Subcutaneous abdominal adipose tissue (tissue), 5 donors: ENCODE results near the gene CACYBP.
A peak's percentile ranks its signal among the peaks of the same experiment; 100 is the strongest.

Source experiments
- H3K27ac ChIP-seq: one replicate; pipeline ENCODE4 v1.7.0; 2013; ENCODE audit warnings: low read depth, mild to moderate bottlenecking, inconsistent platforms, low read length, moderate library complexity
- H3K27me3 ChIP-seq, 5 donors: one replicate each; pipeline ENCODE4 v1.7.0; 2013; ENCODE audit warnings: low read length in 5 of 5, inconsistent platforms in 1 of 5; ENCODE audit not compliant: control insufficient read depth in 5 of 5, insufficient read depth in 4 of 5
- H3K36me3 ChIP-seq, 5 donors: one replicate each; pipeline ENCODE4 v1.7.0; 2013; ENCODE audit warnings: low read length in 5 of 5; ENCODE audit not compliant: control insufficient read depth in 5 of 5, insufficient read depth in 5 of 5
- H3K4me1 ChIP-seq, 5 donors: one replicate each; pipeline ENCODE4 v1.7.0; 2013; ENCODE audit warnings: low read length in 5 of 5, mild to moderate bottlenecking in 3 of 5, moderate library complexity in 1 of 5; ENCODE audit not compliant: control insufficient read depth in 5 of 5, insufficient read depth in 5 of 5
- H3K4me3 ChIP-seq, 5 donors: one replicate each; pipeline ENCODE4 v1.7.0; 2013; ENCODE audit warnings: low read length in 5 of 5, low read depth in 1 of 5
- H3K9ac ChIP-seq, 5 donors: one replicate each; pipeline ENCODE4 v1.7.0; 2013; ENCODE audit warnings: low read length in 5 of 5, mild to moderate bottlenecking in 4 of 5, moderate library complexity in 3 of 5
- H3K9me3 ChIP-seq, 5 donors: one replicate each; pipeline ENCODE4 v1.7.0; 2013; ENCODE audit warnings: low read length in 5 of 5; ENCODE audit not compliant: control insufficient read depth in 5 of 5
- donor health status: healthy.
- donor health status: healthy.
- donor health status: healthy.
- donor health status: healthy.
- donor health status: healthy.

Gene CACYBP

DNA sequence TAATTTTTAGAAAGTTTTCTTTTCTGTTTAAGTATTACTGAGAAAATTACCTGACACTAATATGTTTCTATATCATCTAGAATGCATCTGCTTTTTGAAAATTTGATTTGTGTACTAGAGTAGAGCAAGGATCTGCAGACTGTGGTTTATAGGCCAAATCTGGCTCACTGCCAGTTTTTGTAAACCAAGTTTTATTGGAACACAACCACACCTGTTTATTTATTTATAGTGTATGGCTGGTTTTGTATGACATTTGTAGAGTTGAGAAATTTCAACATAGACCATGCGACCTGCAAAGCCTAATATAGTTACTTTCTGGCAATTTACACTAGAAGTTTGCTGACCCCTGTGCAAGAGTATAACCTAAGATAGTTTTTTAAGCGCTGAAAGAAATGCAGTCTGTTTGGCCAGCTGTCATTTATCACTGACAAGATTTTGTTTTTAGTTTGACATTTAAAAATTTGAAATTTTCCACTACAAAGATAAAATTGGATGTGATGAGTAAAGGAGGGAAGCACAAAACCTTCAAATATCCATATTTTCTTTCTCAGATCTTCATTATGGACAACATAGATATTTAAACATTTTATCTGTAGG lies 36.1 kb upstream of the CACYBP start:
- H3K4me1 ChIP-seq = peaks cover 9 to 50% (median 45%) of the 10 kb centered on the region in 5 donors
- H3K36me3 ChIP-seq = no peaks in the 10 kb centered on the region
- no peaks in the 10 kb centered on the region for H3K27me3 ChIP-seq
- H3K9ac ChIP-seq = no peak overlapping the region
- no peaks in the 10 kb centered on the region for H3K9me3 ChIP-seq
- peak overlapping the region; percentile 74 for H3K27ac ChIP-seq
- no peak overlapping the region for H3K4me3 ChIP-seq

DNA sequence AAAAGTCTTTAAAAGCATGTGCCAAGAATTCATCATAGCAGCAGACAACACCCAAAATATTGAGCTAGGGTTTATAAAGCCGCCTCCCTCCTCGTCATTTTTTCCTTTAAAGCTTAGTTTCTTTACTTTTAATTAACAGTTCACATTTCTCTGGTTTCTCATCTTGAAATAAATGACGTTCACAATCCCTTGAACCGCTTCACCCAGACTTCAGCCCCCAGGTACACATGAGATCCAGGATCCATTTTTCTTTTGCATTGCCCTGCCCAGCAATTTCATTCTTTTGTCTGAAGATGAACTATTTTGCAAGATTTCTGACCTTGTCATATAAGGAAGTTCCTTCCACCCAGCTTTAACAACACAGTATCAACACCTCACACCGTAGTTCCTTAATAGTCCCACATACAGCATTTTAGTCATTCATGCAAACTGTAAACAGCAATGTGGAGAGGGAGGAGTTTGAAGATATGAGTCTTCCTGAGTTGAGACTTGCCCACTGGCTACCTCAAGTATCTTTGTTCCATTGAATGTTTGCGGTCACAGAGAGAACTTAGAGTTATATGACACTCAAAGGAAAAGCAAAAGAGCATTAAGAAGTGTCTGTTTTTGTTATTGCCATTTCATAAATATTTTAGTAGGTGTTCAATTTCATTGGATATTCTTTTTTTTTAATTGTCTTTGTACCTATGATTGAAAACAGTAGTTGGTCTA lies 35.3 kb upstream of the CACYBP start:
- H3K36me3 ChIP-seq = no peaks in the 10 kb centered on the region
- peak overlapping the region; percentile 3 to 52 (median 47) for H3K4me3 ChIP-seq
- H3K9ac ChIP-seq = no peak overlapping the region
- H3K4me1 ChIP-seq = peaks cover 9 to 56% (median 50%) of the 10 kb centered on the region in 5 donors
- no peaks in the 10 kb centered on the region for H3K9me3 ChIP-seq
- no peaks in the 10 kb centered on the region for H3K27me3 ChIP-seq
- H3K27ac ChIP-seq = peak overlapping the region; percentile 74

DNA sequence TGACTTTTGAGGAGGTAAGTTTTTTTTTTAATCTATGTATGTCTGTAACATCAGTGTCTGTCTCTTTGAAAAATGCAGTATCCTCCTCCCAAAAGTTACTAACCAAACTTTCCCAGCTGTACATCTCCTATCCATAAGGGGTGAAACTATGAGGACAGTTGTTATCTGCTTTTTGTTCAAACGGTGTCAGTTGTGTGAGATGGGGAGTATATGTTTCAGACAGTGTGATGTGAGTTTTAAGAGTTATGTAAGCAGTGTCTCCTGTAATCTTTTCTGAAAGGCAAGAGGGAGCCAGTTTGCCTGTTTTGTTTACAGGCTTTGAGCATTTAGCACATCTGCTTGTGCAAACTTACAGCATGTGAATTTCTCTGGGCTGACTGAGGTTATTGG lies 34.8 kb upstream of the CACYBP start:
- Histone ChIP-seq H3K9ac (peak overlapping the region in 4 of 5 donors; percentile 13 to 59 (median 38)), H3K27me3 (no peaks in the 10 kb centered on the region), H3K36me3 (no peaks in the 10 kb centered on the region), H3K4me1 (peaks cover 9 to 56% (median 50%) of the 10 kb centered on the region in 5 donors), H3K9me3 (no peaks in the 10 kb centered on the region), H3K27ac (peak overlapping the region; percentile 74), H3K4me3 (peak overlapping the region; percentile 3 to 57 (median 48))

DNA sequence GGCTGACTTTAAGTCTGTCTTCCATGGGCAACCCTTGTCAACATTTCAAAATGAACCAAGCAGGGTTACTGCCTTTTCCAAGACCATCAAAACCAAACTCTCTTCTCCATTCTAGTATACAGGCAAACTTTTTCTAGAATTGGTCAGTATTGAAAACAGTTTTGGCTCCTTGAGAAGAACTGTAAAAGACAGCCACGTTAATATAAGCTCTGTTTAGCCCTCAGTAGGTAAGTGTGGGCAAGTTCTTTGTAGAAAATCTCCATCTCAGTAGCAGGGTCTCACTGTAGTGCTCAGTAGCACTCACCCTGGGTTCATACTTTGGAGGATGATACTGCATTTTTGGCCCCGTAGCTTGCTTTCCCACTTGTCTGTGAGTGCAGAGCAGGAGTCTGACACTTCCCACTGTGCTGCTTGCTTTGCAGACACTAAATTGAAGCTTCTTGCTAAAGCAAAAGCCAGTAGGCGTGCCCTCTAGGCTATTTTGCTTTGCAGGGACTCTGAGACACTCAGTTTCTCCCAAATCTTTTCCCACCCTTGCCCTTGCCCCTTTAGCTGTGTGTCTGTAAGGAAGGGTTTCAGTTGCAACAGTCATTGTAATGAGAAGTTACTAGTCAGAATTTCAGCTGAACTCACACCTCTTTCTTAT lies 34.3 kb upstream of the CACYBP start:
- peak overlapping the region in 4 of 5 donors; percentile 13 to 59 (median 38) for H3K9ac ChIP-seq
- no peaks in the 10 kb centered on the region for H3K36me3 ChIP-seq
- H3K4me1 ChIP-seq = peaks cover 9 to 56% (median 50%) of the 10 kb centered on the region in 5 donors
- H3K27me3 ChIP-seq = no peaks in the 10 kb centered on the region
- H3K9me3 ChIP-seq = no peaks in the 10 kb centered on the region
- peak overlapping the region; percentile 3 to 57 (median 48) for H3K4me3 ChIP-seq
- H3K27ac ChIP-seq = peak overlapping the region; percentile 74

DNA sequence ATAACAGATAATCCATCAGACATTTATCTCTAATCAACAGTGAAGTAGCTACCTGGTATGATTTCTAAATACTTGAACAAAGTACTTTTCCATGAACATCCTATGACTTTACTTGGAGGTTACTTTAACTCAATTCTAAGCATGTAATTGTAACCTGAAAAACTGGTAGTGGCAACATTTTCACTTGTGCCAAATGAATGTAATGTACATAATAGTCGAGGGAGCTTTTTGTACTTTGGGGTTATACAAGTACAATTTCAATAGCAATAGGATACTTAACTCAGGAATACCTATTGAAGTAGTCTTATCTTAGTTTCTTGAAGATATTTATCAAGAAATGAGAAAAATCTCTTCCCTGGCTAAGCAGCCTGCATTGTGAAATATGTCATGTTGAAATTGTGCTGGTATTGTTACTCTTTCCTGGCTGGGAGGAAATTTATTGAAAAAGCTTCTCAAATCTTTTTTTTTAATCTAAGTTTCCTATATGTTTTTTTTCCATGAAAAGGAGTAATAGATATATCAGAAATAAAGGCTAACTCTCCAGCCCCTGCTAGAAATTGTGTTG lies 33.7 kb upstream of the CACYBP start:
- Histone ChIP-seq H3K27me3 (no peaks in the 10 kb centered on the region), H3K36me3 (no peaks in the 10 kb centered on the region), H3K4me3 (peak overlapping the region in 4 of 5 donors; percentile 47 to 57 (median 50)), H3K9ac (peak overlapping the region in 1 of 5 donors; percentile 59), H3K27ac (peak overlapping the region; percentile 74), H3K4me1 (peaks cover 9 to 56% (median 50%) of the 10 kb centered on the region in 5 donors), H3K9me3 (no peaks in the 10 kb centered on the region)

DNA sequence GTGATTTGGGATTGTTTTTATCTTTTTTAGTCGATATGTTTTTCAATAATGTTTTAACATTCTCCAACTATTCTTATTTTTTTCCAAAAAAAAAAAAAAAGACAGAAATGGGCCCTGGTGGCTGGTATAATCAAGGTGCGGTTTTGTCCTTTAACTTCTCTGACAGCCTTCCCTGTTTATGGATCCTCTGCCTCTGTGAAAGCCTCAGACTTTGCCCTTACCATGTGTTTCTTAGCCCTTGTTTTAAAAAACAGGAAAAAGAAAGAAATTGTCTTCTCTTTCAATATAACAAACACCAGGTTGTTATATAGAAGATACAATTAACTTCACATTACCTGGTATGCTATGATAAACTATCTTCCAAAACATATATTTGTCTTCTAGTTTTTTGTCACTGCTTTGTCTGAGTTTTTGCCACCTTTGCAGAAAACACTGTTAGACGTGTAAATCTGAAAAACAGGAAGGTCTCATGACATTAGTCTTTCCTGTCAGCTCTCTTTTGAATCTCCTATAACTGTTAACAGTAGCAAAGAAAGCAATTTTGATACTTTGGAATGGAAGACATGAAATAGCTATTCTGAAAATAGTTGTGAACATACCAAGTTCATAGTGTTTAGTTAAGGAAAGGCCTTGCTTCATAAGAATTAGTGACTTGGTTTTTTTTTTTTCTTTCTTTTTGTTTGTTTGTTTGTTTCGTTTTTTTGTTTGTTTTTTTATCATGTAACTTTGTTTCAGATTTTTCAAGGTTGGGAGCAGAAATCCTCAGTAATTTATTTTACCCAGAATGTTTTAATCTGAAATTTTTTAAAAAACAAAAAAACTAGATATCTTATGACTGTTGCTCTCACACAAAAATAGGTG lies 31.7 kb upstream of the CACYBP start:
- no peak overlapping the region for H3K9ac ChIP-seq
- no peaks in the 10 kb centered on the region for H3K9me3 ChIP-seq
- H3K27ac ChIP-seq = no peak overlapping the region
- no peaks in the 10 kb centered on the region for H3K36me3 ChIP-seq
- no peaks in the 10 kb centered on the region for H3K27me3 ChIP-seq
- no peak overlapping the region for H3K4me3 ChIP-seq
- H3K4me1 ChIP-seq = peaks cover 9 to 55% (median 52%) of the 10 kb centered on the region in 5 donors

DNA sequence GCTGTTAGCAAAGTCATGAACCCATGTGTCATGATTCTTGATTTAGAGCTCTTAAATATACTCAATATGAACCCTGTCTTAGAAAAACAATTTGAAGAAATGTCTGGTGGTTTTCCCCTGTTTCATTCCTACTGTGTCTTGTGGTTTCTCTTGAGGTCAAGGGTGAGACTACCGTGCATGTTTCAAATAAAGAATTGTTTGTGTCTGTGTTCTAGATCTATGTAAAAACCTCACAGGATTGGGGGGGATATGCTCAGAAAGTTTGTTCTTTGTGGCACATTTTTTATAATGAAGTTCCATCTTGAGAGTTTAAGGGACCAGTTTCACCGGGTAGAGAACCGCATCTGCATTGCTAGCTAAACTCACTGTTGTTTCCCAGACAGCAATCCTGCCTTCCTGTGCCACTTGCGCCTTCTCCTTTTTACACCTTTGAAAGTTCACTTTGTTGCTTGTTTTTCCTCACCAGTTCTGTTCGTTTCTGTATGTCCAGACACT lies 30.9 kb upstream of the CACYBP start:
- Histone ChIP-seq H3K4me1 (peaks cover 9 to 51% (median 46%) of the 10 kb centered on the region in 5 donors), H3K36me3 (no peaks in the 10 kb centered on the region), H3K27ac (no peak overlapping the region), H3K9me3 (no peaks in the 10 kb centered on the region), H3K4me3 (no peak overlapping the region), H3K27me3 (no peaks in the 10 kb centered on the region), H3K9ac (no peak overlapping the region)

DNA sequence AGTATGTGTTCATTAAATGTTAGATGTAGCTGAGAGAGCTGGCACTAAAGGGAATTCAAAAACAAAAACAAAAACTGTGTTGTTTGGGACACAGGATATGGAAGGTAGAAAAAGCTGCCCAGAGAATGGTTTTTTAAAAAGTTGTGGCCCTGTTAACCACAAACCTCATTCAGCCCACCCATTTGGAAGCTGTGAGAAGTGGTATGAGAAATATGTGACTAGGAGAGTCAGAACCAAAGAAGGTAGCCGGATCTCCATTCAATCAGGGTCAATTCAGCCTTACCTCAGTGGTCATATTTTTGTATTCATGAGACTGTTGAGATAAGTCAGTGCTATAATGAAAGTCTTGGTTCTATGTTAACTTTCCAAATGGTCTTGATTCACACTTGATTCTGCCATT lies 29.8 kb upstream of the CACYBP start:
- Histone ChIP-seq H3K4me1 (peaks cover 9 to 45% (median 40%) of the 10 kb centered on the region in 5 donors), H3K4me3 (no peak overlapping the region), H3K27ac (no peak overlapping the region), H3K27me3 (no peaks in the 10 kb centered on the region), H3K36me3 (peaks cover 0 to 4% (median 0%) of the 10 kb centered on the region in 5 donors), H3K9me3 (no peaks in the 10 kb centered on the region), H3K9ac (no peak overlapping the region)

DNA sequence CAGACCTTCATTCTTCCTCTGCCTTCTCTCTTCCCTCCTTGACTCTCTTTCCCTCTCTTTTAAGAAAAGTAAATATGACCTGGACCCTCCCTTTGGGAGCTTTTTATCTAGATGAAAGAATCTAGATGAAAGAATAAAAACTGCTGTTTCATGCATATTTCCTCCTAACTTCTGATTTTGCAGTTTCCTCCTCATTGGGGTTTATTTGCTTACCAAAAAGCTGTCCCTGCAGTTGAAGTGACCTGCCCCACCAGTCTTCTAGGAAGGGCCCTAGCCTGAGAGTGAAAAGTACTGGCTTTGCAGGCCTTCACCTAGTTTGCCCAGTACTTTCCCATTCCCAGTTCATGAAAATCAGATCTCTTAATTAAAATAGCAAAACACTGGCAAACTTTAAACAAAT lies 28.3 kb upstream of the CACYBP start:
- no peak overlapping the region for H3K27ac ChIP-seq
- H3K36me3 ChIP-seq = peaks cover 0 to 5% (median 0%) of the 10 kb centered on the region in 5 donors
- H3K9ac ChIP-seq = peak overlapping the region in 1 of 5 donors; percentile 17

More for the DNA sequence above, 28.3 kb upstream of the CACYBP start:
- no peaks in the 10 kb centered on the region for H3K9me3 ChIP-seq
- no peaks in the 10 kb centered on the region for H3K27me3 ChIP-seq
- H3K4me1 ChIP-seq = peaks cover 0 to 35% (median 34%) of the 10 kb centered on the region in 5 donors
- no peak overlapping the region for H3K4me3 ChIP-seq
